Adrenal gland (tissue), 12 donors: ENCODE data around the gene PZP. TPM values are rescaled to one million over a fixed set of nuclear protein-coding genes. Genes with fewer than 3 reads are reported as not detected.

Source experiments
- DNase-seq, 7 donors: peaks; one replicate each; pipeline ENCODE4 v3.0.0-alpha.2; 2019 to 2020
- H3K27ac ChIP-seq, 5 donors: fragments of 200-600 bp; sonication (generic) in 4 of 5; 1 replicate in 3 of 5; 2 replicates in 2 of 5; pipeline versions ENCODE4 v1.5.1 to v1.8.0; 2016 to 2020; ENCODE audit warnings: mild to moderate bottlenecking in 1 of 5
- H3K27me3 ChIP-seq: fragments of 200-600 bp; 2 replicates; pipeline ENCODE4 v1.8.0; 2021
- H3K36me3 ChIP-seq, 2 donors: fragments of 200-600 bp; replicated peaks in 1 of 2; 1 replicate in 1 of 2; 2 replicates in 1 of 2; pipeline versions ENCODE4 v1.5.1 to v1.8.0; 2018 to 2022
- H3K4me1 ChIP-seq, 2 donors: fragments of 200-600 bp; replicated peaks in 1 of 2; 1 replicate in 1 of 2; 2 replicates in 1 of 2; pipeline versions ENCODE4 v1.5.1 to v1.8.0; 2018 to 2021
- H3K4me3 ChIP-seq, 4 donors: fragments of 200-600 bp; sonication (generic) in 3 of 4; one replicate each; pipeline ENCODE4 v1.5.1; 2016 to 2018
- H3K9me3 ChIP-seq, 3 donors: fragments of 200-600 bp; sonication (generic) in 1 of 3; replicated peaks in 1 of 3; 1 replicate in 2 of 3; 2 replicates in 1 of 3; pipeline versions ENCODE4 v1.5.1 to v1.8.0; 2016 to 2021
- CTCF ChIP-seq, 6 experiments: fragments of 450-650 bp in 4 of 6; fragments of 200-600 bp in 2 of 6; sonication (generic) in 1 of 6; IDR thresholded peaks; 1 replicate in 5 of 6; 2 replicates in 1 of 6; pipeline versions ENCODE4 v1.5.1 to v1.8.0; 2016 to 2021; ENCODE audit warnings: antibody characterized with exemption in 6 of 6, mild to moderate bottlenecking in 2 of 6, moderate library complexity in 1 of 6
- POLR2A ChIP-seq, 2 donors: fragments of 450-650 bp; IDR thresholded peaks; one replicate each; pipeline ENCODE4 v1.6.1; 2017; ENCODE audit warnings: antibody characterized with exemption in 2 of 2, mild to moderate bottlenecking in 2 of 2, moderate library complexity in 1 of 2
- WGBS, 4 donors: extraction: QIAGEN DNeasy Blood & Tissue Kit in 2 of 4; methylation state at CpG; one replicate each; pipeline versions ENCODE4 v1.1.5 to v1.1.7; 2013 to 2017; 5-methylcytosine and 5-hydroxymethylcytosine counted together
- intact Hi-C, 2 donors: fragments of 100-400 bp; cut with DNase I; formaldehyde crosslinking; loops; one replicate each; pipeline versions ENCODE4 v1.14.1 to v1.15.0; 2022 to 2023
- polyA plus RNA-seq, 3 donors: library from polyadenylated mRNA; stranded (reverse); fragments of 200-250 nt in 2 of 3; fragments of 350-450 nt in 1 of 3; fragmentation: Illumina TruSeq in 1 of 3; extraction: RNeasy Lipid Tissue Mini Kit (QIAGEN cat#74804) in 1 of 3; gene quantifications; one replicate each; pipeline ENCODE4 v1.2.3, GENCODE V29; 2013 to 2014
- total RNA-seq, 9 donors: library from RNA; depleted of rRNA in 4 of 9; stranded (reverse); fragments of >200 nt in 4 of 9; fragments of 120-200 nt in 1 of 9; fragmentation: NEBNext Ultra II Directional in 1 of 9; extraction: Animal tissue kit (Norgen Biotek cat#: 25700) in 1 of 9; gene quantifications; one replicate each; pipeline versions ENCODE4 v1.1.0 to v1.2.4, GENCODE V29; 2013 to 2023
- donor health status: healthy with polysubstance abuse.
- donor health status: Bipolar disorder and iron deficiency.
- donor health status: DM: yes; HTN: yes; CAD: no.
- donor health status: DM: no; HTN: no; CAD: no.
- donor health status: DM: no; HTN: no; CAD: no.
- donor health status: DM: yes; HTN: yes; CAD: no.

PZP gene
- total and polyA plus RNA-seq, 12 donors: 0.08 to 0.95 (median 0.35) TPM; not detected in 2

GRCh38 chr12:9127484-9127883 is 80.7 kb downstream of the PZP start:
- intact Hi-C loops: no loop called here
- Histone ChIP-seq H3K36me3 (no peaks in the 10 kb centered on the region), H3K4me1 (peaks cover 0 to 14% of the 10 kb centered on the region in 2 donors), H3K27me3 (no peaks in the 10 kb centered on the region), H3K4me3 (no peak overlapping the region), H3K9me3 (no peaks in the 10 kb centered on the region), H3K27ac (no peak overlapping the region)
- TF ChIP-seq POLR2A (IDR thresholded peaks at IDR 0.05) (no peak), CTCF (IDR thresholded peaks at IDR 0.05) (no peak)
- 94 to 97% (median 96%) methylated on average over 20 to 21 of the region's 21 CpGs for WGBS, 4 donors
- no peak for DNase-seq

GRCh38 chr12:9124383-9125031 is 83.7 kb downstream of the PZP start:
- DNase-seq: no peak
- H3K4me3 ChIP-seq: no peak overlapping the region
- H3K27me3 ChIP-seq: no peaks in the 10 kb centered on the region
- no peak for TF ChIP-seq POLR2A (IDR thresholded peaks at IDR 0.05)
- no peak for TF ChIP-seq CTCF (IDR thresholded peaks at IDR 0.05)
- H3K4me1 ChIP-seq: peaks cover 0 to 17% of the 10 kb centered on the region in 2 donors
- H3K27ac ChIP-seq: peak overlapping the region in 2 of 5 donors; percentile 49 to 52
- intact Hi-C loops: no loop called here
- 82 to 100% (median 92%) methylated on average over 1 to 16 of the region's 16 CpGs for WGBS, 4 donors
- no peaks in the 10 kb centered on the region for H3K9me3 ChIP-seq
- no peaks in the 10 kb centered on the region for H3K36me3 ChIP-seq

GRCh38 chr12:9123781-9124382 is 84.3 kb downstream of the PZP start:
- peak overlapping the region in 2 of 4 donors; percentile 1 to 28 for H3K4me3 ChIP-seq
- peak overlapping the region in 2 of 5 donors; percentile 49 to 52 for H3K27ac ChIP-seq
- H3K4me1 ChIP-seq: peaks cover 0 to 18% of the 10 kb centered on the region in 2 donors
- WGBS, 4 donors: 73 to 78% (median 73%) methylated on average over 12 to 14 of the region's 14 CpGs
- H3K36me3 ChIP-seq: no peaks in the 10 kb centered on the region
- H3K27me3 ChIP-seq: no peaks in the 10 kb centered on the region
- no peak for TF ChIP-seq POLR2A (IDR thresholded peaks at IDR 0.05)
- TF ChIP-seq CTCF (IDR thresholded peaks at IDR 0.05): no peak
- no peak for DNase-seq
- H3K9me3 ChIP-seq: no peaks in the 10 kb centered on the region
- intact Hi-C loops: no loop called here

- intact Hi-C loops: no loop called here
- peaks cover 0 to 32% of the 10 kb centered on the region in 2 donors for H3K4me1 ChIP-seq
- H3K27ac ChIP-seq: no peak overlapping the region
- no peaks in the 10 kb centered on the region for H3K36me3 ChIP-seq
- no peak for DNase-seq
- H3K9me3 ChIP-seq: no peaks in the 10 kb centered on the region
- WGBS, 4 donors: 65 to 70% (median 67%) methylated on average over 3 of the region's 3 CpGs
- no peak overlapping the region for H3K4me3 ChIP-seq
- no peak for TF ChIP-seq CTCF (IDR thresholded peaks at IDR 0.05)
- no peak for TF ChIP-seq POLR2A (IDR thresholded peaks at IDR 0.05)
- no peaks in the 10 kb centered on the region for H3K27me3 ChIP-seq
These were observed 86.0 kb downstream of the PZP start for GRCh38 chr12:9122091-9122609.
